GM19455 (cell line): ENCODE results near the gene AKAP8L.

Experiments
- ATAC-seq: cut with Tn5 transposase; IDR thresholded peaks from one replicate; pipeline ENCODE4 v1.9.1; 2021; ENCODE audit not compliant: unreplicated experiment

Gene AKAP8L

DNA sequence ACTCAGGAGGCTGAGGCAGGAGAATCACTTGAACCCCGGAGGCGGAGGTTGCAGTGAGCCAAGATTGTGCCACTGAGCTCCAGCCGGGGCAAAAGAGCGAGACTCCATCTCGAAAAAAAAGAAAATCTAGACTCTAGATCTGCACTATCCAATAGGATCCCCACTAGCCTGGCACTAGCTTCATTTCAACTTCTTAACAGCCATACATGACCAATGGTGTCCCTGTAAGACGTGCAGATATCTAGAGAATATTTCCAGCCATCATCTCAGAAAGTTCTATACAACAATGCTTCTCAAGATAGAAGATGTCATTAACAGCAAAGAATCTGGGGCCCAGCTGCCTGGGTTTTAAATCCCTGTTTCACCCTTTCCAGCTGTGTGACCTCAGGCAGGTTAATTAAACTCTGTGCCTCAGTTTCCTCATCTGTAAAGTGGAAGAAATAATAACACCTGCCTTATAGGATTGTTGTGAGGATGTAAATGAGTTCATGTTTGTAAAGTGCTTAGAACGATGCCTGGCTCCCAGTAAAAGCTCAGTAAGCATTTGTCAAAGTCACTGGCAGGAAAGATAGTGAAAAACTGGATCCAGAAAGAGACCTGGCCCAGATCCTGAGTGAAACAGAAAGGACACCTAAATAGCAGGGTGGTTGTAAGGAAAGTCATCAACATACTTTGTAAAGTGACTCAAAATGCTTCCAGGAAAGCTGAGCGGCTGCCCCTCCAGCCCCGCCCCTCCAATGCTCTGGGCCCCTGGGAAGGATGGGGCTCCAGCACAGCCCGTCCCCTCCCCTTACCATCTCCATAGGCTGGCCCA is 17.4 kb upstream of the AKAP8L start:
- no peak for ATAC-seq

DNA sequence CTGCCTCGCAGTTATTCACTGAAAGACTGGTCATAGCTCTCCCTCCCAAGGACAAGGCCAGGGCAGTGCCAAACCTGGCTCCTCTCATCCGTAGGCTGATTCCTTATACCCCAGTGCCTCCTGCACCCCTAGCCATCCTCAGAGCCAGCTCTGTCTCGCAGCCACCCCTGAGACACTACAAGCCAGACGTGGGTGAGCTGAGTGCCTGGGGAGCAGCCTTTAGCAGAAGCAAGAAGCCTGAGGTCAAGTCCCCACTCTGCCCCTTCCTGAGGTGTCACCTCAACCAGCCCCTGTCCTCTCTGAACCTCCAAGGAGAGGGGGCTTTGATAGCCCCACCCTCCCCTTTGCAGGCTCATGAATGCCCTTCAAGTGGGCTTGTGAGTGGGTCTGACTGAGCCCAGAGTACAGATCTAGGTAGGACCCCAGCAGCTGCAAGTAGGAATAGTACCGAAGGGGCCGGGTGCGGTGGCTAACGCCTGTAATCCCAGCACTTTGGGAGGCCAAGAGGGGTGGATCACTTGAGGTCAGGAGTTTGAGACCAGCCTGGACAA is 14.8 kb upstream of the AKAP8L start:
- peak; percentile 5 for ATAC-seq

- peak; percentile 49 for ATAC-seq
These were observed 14.1 kb upstream of the AKAP8L start for GRCh38 chr19:15432629-15433518.

DNA sequence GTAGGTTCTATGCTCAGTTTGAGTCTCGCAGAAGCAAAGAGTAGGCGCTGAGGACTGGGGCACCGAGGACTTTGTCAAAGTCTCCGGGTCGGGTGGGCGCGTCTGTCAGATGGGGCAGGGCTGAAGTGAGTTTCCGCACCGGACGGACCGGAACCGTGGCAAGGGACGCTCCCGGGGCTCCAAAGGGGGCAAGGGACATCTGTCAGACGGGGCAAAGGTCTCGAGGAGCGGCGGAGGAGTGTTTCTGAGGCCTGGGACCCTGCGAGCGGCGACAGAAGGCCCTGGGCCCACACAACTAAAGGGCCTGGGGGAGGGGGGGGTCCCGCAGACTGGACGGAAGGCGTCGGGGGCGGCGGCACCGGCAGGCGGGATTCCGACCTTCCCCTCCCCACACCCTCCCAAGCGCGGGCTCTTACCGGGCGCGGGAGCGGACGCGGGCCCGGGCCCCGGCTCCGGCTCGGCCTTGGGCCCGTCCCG is 13.3 kb upstream of the AKAP8L start:
- ATAC-seq = no peak

DNA sequence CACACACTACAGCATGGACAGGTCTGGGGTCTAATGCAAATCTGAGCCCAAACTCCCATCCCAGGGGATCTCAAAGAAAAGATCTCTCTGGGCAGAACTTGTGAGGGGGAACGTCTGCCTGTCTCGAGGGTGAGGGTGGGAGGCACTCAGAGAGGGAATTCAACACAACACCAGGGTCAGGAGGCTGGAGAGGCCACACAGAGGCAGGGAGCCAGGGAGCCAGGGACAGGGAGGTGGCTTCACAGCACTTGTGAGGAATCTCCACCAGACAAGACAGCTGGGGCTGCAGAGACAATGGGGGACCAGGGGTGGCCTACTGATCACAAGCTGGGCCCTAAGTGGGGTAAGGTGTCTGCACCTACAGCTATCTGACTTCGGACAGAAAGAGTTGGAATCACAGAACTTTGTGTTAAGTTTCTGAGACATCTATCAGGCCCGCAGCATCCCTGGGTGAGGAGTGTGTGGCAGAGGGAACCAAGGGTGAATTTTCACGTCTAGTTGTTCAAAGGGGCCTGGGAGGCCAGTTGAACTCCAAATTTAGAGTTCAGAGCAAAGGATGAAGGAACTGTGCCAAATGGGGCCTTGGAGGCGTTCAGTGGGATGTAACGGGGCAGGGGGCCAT is 12.7 kb upstream of the AKAP8L start:
- no peak for ATAC-seq

DNA sequence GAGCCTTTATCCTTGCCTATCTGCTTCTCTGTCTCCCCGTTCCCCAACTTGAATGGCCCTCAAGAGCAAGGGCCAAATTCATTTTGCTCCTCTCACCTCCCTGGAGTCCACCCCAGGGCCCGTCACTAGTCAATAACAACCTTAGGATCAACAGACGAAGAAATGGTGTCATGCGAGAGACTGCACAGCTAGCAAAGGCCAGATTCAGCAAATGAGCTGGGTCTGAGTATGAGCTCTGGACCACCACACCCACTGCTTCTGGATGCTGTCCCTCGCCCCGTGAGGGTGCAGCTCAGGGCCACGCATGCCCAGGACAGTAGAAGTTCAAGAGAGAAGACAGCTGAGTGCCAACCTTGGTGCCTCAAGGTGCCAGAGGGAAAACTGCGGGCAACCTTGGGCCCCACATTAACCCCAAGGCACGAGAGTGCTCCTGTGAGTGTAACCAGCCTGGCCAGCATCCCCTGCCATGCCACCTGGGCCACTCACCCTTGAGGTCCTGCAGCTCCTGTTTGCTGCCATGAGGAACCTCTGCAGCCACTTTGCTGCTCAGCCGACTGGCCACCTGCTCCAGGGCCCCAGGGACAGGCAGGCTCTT is 11.8 kb upstream of the AKAP8L start:
- no peak for ATAC-seq

GRCh38 chr19:15429825-15430467 is 11.2 kb upstream of the AKAP8L start:
- no peak for ATAC-seq

GRCh38 chr19:15428956-15429824 is 10.4 kb upstream of the AKAP8L start:
- no peak for ATAC-seq

DNA sequence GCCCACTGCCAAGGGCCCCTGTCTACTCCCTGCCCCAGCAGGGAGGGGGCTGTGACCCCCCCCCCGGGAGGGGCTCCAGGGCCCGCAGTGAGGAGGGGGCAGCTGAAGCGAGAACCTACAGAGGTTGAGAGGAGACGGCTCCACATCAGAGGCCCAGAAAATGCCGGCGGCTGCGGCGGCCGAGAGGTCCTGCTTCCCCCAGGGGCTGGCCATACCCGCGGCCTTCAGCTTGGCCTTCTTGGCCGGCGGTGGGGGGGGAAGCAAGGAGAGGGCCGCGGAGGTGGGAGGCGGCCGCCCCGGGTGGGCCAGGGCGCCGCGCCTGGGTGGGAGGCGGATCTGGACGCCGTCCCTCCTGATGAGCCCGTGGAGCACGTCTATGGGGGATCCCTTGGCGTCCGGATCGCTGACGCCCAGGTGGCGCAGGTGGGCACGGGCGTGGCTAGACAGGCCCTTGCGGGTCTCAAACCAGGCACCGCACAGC is 9.2 kb upstream of the AKAP8L start:
- no peak for ATAC-seq

DNA sequence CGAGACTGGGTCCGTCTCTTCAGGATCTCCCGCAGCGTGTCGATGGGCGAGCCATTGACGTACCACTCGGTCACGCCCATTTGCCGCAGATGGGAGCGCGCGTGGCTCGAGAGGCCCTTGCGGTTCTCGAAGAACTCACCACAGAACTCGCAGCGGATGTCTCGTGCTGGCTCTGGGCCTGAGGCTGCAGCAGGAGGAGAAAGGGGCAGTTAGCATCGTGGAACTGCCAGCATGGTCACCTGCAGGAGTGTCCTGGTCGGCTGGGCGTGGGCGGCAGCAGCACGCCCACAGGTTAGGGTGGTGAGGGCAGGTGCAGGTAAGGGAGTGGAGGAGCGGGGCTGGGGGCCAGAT is 8.5 kb upstream of the AKAP8L start:
- ATAC-seq = no peak

DNA sequence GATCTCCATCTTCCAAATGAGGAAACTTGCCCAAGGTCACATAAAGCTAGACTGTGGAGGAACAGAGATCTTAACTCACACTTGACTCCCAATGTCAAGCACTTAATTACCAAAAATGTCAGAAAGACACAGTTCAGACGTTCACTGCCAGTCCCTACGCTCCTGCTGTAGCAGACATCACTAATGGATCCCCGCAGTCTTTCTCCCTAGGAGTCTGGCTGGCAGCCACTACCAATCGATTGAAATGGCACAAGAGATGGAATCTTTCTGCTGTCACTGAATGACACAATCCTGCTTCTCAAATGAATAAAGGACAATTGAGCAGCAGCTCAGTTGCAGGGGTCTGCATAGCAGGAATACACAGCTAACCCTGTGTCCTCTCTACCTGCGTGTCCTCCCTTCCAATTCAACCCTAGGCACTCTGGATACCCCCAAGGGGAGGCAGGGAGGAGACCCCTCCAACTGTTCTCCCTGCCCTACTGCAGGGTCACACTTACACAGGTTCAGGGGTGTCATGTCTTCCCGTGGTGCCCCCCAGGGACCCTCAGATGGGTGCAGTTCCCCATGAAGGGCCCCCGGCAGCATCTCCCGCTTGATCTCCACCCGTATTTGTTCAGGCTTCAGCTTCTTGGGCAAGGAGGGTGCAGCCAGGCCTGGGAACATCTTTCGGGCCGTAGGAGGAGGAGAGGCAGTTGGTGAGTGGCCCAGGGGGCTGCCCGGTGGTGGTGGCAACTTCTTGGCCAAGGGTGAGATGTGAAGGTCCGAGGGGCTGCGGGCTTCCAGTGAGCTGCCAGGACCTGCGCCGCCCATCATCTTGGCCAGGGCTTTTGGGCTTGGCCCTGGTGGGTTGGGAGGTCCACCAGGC is 7.9 kb upstream of the AKAP8L start:
- ATAC-seq = no peak

- ATAC-seq = no peak
These were observed 6.6 kb upstream of the AKAP8L start for GRCh38 chr19:15425321-15425950.

- no peak for ATAC-seq
These were observed 6.0 kb upstream of the AKAP8L start for GRCh38 chr19:15424692-15425272.

GRCh38 chr19:15424121-15424520 is 5.3 kb upstream of the AKAP8L start:
- ATAC-seq = no peak

GRCh38 chr19:15423130-15423529 is 4.3 kb upstream of the AKAP8L start:
- no peak for ATAC-seq

DNA sequence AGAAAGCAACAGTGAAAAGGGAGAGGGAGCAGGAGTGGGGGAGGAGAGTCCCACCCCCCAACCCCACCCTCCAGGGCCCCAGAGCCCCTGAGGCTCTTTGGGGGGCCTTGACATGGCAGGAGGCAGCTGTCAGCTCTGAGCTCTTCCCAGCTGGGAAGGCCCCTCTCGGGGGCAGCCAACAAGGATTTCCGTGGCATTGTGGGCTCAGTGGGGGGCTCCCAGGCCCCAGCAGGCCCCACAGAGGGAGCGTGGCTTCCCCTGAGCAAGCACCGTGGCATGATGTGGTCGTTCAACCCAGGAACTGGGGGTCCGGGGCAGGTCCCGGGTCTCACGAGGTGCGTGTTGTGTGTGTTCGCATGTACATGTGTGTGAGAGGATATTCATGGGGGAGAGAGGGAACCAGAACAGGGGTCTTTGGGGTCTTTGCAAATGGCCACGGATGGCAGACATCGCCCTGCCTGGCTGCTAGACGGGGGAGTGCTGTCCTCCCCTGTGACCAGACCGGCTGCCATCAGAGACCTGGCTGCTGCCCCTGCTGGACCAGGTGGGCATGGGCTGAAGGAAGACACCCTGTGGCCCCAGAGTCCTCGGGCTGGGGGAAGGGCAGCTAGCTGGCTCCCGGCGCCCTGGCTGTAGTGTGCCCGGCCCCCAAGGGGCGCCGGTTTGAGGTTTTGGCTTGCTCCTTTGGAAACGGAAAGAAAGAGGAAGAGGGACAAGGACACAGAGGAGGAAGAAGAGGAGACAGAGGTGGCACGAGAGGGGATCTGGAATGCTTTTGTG is 3.7 kb upstream of the AKAP8L start:
- no peak for ATAC-seq
